NOMO-1 treated with DMSO at 0.1 percent for 48 hours (cell line): Measurements from ENCODE around the gene ADRA2B.

Experiments used
- DNase-seq: peaks from one replicate; lab custom pipeline; 2025; ENCODE audit not compliant: unreplicated experiment; lab: John Stamatoyannopoulos, UW

ADRA2B gene

GRCh38 chr2:96119389-96119751 is 3.0 kb upstream of the ADRA2B start:
- DNase-seq, result no peak

- DNase-seq, result no peak
Measured at GRCh38 chr2:96118698-96119388, 2.5 kb upstream of the ADRA2B start.

- DNase-seq, result no peak
Measured at GRCh38 chr2:96117701-96118588, 1.6 kb upstream of the ADRA2B start.

- peak; percentile 30 for DNase-seq
Measured at GRCh38 chr2:96116879-96117533, 635 bp upstream of the ADRA2B start.

GRCh38 chr2:96115631-96116423 is 544 bp downstream of the ADRA2B start:
- DNase-seq, result no peak

GRCh38 chr2:96114903-96115581 is 1.3 kb downstream of the ADRA2B start:
- DNase-seq, result no peak

- DNase-seq, result no peak
Measured at GRCh38 chr2:96114546-96114902, 1.8 kb downstream of the ADRA2B start.

GRCh38 chr2:96113951-96114350 is 2.4 kb downstream of the ADRA2B start:
- no peak for DNase-seq

GRCh38 chr2:96113367-96113677 is 3.0 kb downstream of the ADRA2B start:
- DNase-seq, result no peak

GRCh38 chr2:96112501-96113366 is 3.6 kb downstream of the ADRA2B start:
- DNase-seq, result no peak

- no peak for DNase-seq
Measured at GRCh38 chr2:96111823-96112500, 4.4 kb downstream of the ADRA2B start.

- no peak for DNase-seq
Measured at GRCh38 chr2:96111257-96111640, 5.1 kb downstream of the ADRA2B start.

- no peak for DNase-seq
Measured at GRCh38 chr2:96110621-96111256, 5.6 kb downstream of the ADRA2B start.

GRCh38 chr2:96109931-96110511 is 6.3 kb downstream of the ADRA2B start:
- DNase-seq, result no peak

GRCh38 chr2:96109361-96109680 is 7.0 kb downstream of the ADRA2B start:
- DNase-seq, result no peak

- DNase-seq, result no peak
Measured at GRCh38 chr2:96108541-96109360, 7.6 kb downstream of the ADRA2B start.

- DNase-seq, result no peak
Measured at GRCh38 chr2:96108151-96108540, 8.2 kb downstream of the ADRA2B start.

- no peak for DNase-seq
Measured at GRCh38 chr2:96107708-96108065, 8.7 kb downstream of the ADRA2B start.
